ENCODE results near the gene CFAP61. TPM values are rescaled to one million over a fixed set of nuclear protein-coding genes. Genes with fewer than 3 reads are reported as not detected.

CFAP61 gene
- total RNA-seq, 2 experiments from 2014 or later: not detected

GRCh38 chr20:20017844-20018185 lies 34.5 kb upstream of the CFAP61 start:
- peaks cover 59% of the 10 kb centered on the region for H3K4me1 Mint-ChIP-seq
- DNase-seq: peak; percentile 32
- CTCF ChIA-PET: interaction anchor here (1.3 to 3.1 kb wide), 4 partner anchors 10 to 34 kb away, joined by 3 to 33 read pairs (median 6); partner anchors contain the start of genes CFAP61 and CRNKL1

GRCh38 chr20:20018366-20018765 lies 34.0 kb upstream of the CFAP61 start:
- peaks cover 64% of the 10 kb centered on the region for H3K4me1 Mint-ChIP-seq
- CTCF ChIA-PET: interaction anchor here (3.1 kb wide), 1 partner anchor 33 kb away, joined by 33 read pairs; the partner anchor contains the start of genes CFAP61 and CRNKL1
- peak overlapping the region; percentile 87 for H3K4me3 Mint-ChIP-seq
- H3K27me3 Mint-ChIP-seq: no peaks in the 10 kb centered on the region
- H3K27ac Mint-ChIP-seq: peak overlapping the region; percentile 27
- peaks cover 25% of the 10 kb centered on the region for H3K36me3 Mint-ChIP-seq (ENCODE audit: low read depth)
- H3K9me3 Mint-ChIP-seq: no peaks in the 10 kb centered on the region
- no peak for DNase-seq
- POLR2A ChIA-PET: interaction anchor here (1.3 to 3.6 kb wide), 3 partner anchors 9 to 81 kb away, joined by 3 to 43 read pairs (median 15); partner anchors contain the start of genes CFAP61 and CRNKL1

More at GRCh38 chr20:20017844-20018185, 34.5 kb upstream of the CFAP61 start:
- Mint-ChIP-seq H3K27ac (peak overlapping the region; percentile 68), H3K4me3 (peak overlapping the region; percentile 87), H3K27me3 (no peaks in the 10 kb centered on the region), H3K9me3 (no peaks in the 10 kb centered on the region), H3K36me3 (ENCODE audit: low read depth) (peaks cover 24% of the 10 kb centered on the region)
- POLR2A ChIA-PET: interaction anchor here (1.2 to 3.6 kb wide), 5 partner anchors 9 to 81 kb away, joined by 3 to 43 read pairs (median 4); partner anchors contain the start of genes CFAP61 and CRNKL1

- CTCF ChIA-PET: no interaction called here
- no peak for DNase-seq
- H3K27ac Mint-ChIP-seq: no peak overlapping the region
- H3K4me1 Mint-ChIP-seq: peaks cover 70% of the 10 kb centered on the region
- H3K9me3 Mint-ChIP-seq: no peaks in the 10 kb centered on the region
- POLR2A ChIA-PET: interaction anchor here (1.3 to 2.7 kb wide), 3 partner anchors 32 to 82 kb away, joined by 3 to 43 read pairs (median 5); partner anchors contain the start of genes CFAP61 and CRNKL1
- H3K27me3 Mint-ChIP-seq: no peaks in the 10 kb centered on the region
- H3K36me3 Mint-ChIP-seq (ENCODE audit: low read depth): peaks cover 30% of the 10 kb centered on the region
- peak overlapping the region; percentile 87 for H3K4me3 Mint-ChIP-seq
Observed at GRCh38 chr20:20019123-20019522, 33.2 kb upstream of the CFAP61 start.

GRCh38 chr20:20020908-20021307 lies 31.4 kb upstream of the CFAP61 start:
- Mint-ChIP-seq H3K27me3 (no peaks in the 10 kb centered on the region), H3K4me1 (peaks cover 73% of the 10 kb centered on the region), H3K9me3 (no peaks in the 10 kb centered on the region), H3K4me3 (no peak overlapping the region), H3K27ac (peak overlapping the region; percentile 44), H3K36me3 (ENCODE audit: low read depth) (peaks cover 36% of the 10 kb centered on the region)
- no peak for DNase-seq
- CTCF ChIA-PET: no interaction called here
- POLR2A ChIA-PET: interaction anchor here (1.1 to 2.0 kb wide), 2 partner anchors 12 to 31 kb away, joined by 3 to 5 read pairs; partner anchors contain the start of genes CFAP61 and CRNKL1

- Mint-ChIP-seq H3K4me3 (no peak overlapping the region), H3K27me3 (no peaks in the 10 kb centered on the region), H3K9me3 (no peaks in the 10 kb centered on the region), H3K27ac (peak overlapping the region; percentile 72), H3K36me3 (ENCODE audit: low read depth) (peaks cover 40% of the 10 kb centered on the region), H3K4me1 (peaks cover 69% of the 10 kb centered on the region)
- ChIA-PET CTCF (no interaction called here), POLR2A (interaction anchor here (2.3 kb wide), 1 partner anchor 30 kb away, joined by 15 read pairs; the partner anchor contains the start of genes CFAP61 and CRNKL1)
- no peak for DNase-seq
Observed at GRCh38 chr20:20021835-20022234, 30.5 kb upstream of the CFAP61 start.

- H3K36me3 Mint-ChIP-seq (ENCODE audit: low read depth): peaks cover 43% of the 10 kb centered on the region
- DNase-seq: no peak
- H3K9me3 Mint-ChIP-seq: no peaks in the 10 kb centered on the region
- peak overlapping the region; percentile 43 for H3K4me3 Mint-ChIP-seq
- H3K27ac Mint-ChIP-seq: peak overlapping the region; percentile 81
- peaks cover 65% of the 10 kb centered on the region for H3K4me1 Mint-ChIP-seq
- CTCF ChIA-PET: no interaction called here
- POLR2A ChIA-PET: interaction anchor here (1.4 to 2.3 kb wide), 2 partner anchors 29 to 85 kb away, joined by 3 to 15 read pairs; partner anchors contain the start of genes CFAP61 and CRNKL1
- H3K27me3 Mint-ChIP-seq: no peaks in the 10 kb centered on the region
Observed at GRCh38 chr20:20022498-20022897, 29.8 kb upstream of the CFAP61 start.

- peaks cover 40% of the 10 kb centered on the region for H3K36me3 Mint-ChIP-seq (ENCODE audit: low read depth)
- H3K27ac Mint-ChIP-seq: peak overlapping the region; percentile 45
- peaks cover 57% of the 10 kb centered on the region for H3K4me1 Mint-ChIP-seq
- no peak for DNase-seq
- ChIA-PET CTCF (no interaction called here), POLR2A (interaction anchor here (1.4 to 2.3 kb wide), 2 partner anchors 29 to 86 kb away, joined by 3 to 15 read pairs; partner anchors contain the start of genes CFAP61 and CRNKL1)
- no peaks in the 10 kb centered on the region for H3K27me3 Mint-ChIP-seq
- H3K4me3 Mint-ChIP-seq: no peak overlapping the region
- no peaks in the 10 kb centered on the region for H3K9me3 Mint-ChIP-seq
Observed at GRCh38 chr20:20023395-20023794, 28.9 kb upstream of the CFAP61 start.

GRCh38 chr20:20024942-20025341 lies 27.4 kb upstream of the CFAP61 start:
- no peaks in the 10 kb centered on the region for H3K9me3 Mint-ChIP-seq
- H3K27me3 Mint-ChIP-seq: no peaks in the 10 kb centered on the region
- ChIA-PET POLR2A (no interaction called here), CTCF (no interaction called here)
- no peak for DNase-seq
- H3K4me1 Mint-ChIP-seq: peaks cover 43% of the 10 kb centered on the region
- H3K36me3 Mint-ChIP-seq (ENCODE audit: low read depth): peaks cover 34% of the 10 kb centered on the region
- no peak overlapping the region for H3K4me3 Mint-ChIP-seq
- no peak overlapping the region for H3K27ac Mint-ChIP-seq

GRCh38 chr20:20027284-20027683 lies 25.0 kb upstream of the CFAP61 start:
- no peak overlapping the region for H3K27ac Mint-ChIP-seq
- CTCF ChIA-PET: interaction anchor here (2.5 kb wide), 1 partner anchor 11 kb away, joined by 9 read pairs; the partner anchor contains the start of gene NAA20
- no peak for DNase-seq
- H3K4me3 Mint-ChIP-seq: no peak overlapping the region
- POLR2A ChIA-PET: interaction anchor here (0.6 to 3.2 kb wide), 5 partner anchors 11 to 1561 kb away, joined by 3 to 15 read pairs (median 3); partner anchors contain the start of genes CFAP61, CRNKL1, DZANK1 and NAA20
- peaks cover 35% of the 10 kb centered on the region for H3K36me3 Mint-ChIP-seq (ENCODE audit: low read depth)
- H3K27me3 Mint-ChIP-seq: no peaks in the 10 kb centered on the region
- H3K4me1 Mint-ChIP-seq: peaks cover 22% of the 10 kb centered on the region
- no peaks in the 10 kb centered on the region for H3K9me3 Mint-ChIP-seq

GRCh38 chr20:20031790-20032189 lies 20.5 kb upstream of the CFAP61 start:
- H3K27me3 Mint-ChIP-seq: no peaks in the 10 kb centered on the region
- ChIA-PET POLR2A (interaction anchor here (2.1 kb wide), 1 partner anchor 20 kb away, joined by 9 read pairs; the partner anchor contains the start of genes CFAP61 and CRNKL1), CTCF (no interaction called here)
- H3K4me3 Mint-ChIP-seq: no peak overlapping the region
- DNase-seq: no peak
- no peak overlapping the region for H3K27ac Mint-ChIP-seq
- no peaks in the 10 kb centered on the region for H3K4me1 Mint-ChIP-seq
- H3K9me3 Mint-ChIP-seq: no peaks in the 10 kb centered on the region
- peaks cover 51% of the 10 kb centered on the region for H3K36me3 Mint-ChIP-seq (ENCODE audit: low read depth)

GRCh38 chr20:20034486-20034885 lies 17.8 kb upstream of the CFAP61 start:
- DNase-seq: no peak
- no peaks in the 10 kb centered on the region for H3K9me3 Mint-ChIP-seq
- H3K4me3 Mint-ChIP-seq: no peak overlapping the region
- H3K4me1 Mint-ChIP-seq: no peaks in the 10 kb centered on the region
- H3K27ac Mint-ChIP-seq: no peak overlapping the region
- no peaks in the 10 kb centered on the region for H3K27me3 Mint-ChIP-seq
- POLR2A ChIA-PET: interaction anchor here (0.9 kb wide), 1 partner anchor 18 kb away, joined by 4 read pairs; the partner anchor contains the start of genes CFAP61 and CRNKL1
- CTCF ChIA-PET: no interaction called here
- peaks cover 64% of the 10 kb centered on the region for H3K36me3 Mint-ChIP-seq (ENCODE audit: low read depth)

GRCh38 chr20:20036756-20037155 lies 15.6 kb upstream of the CFAP61 start:
- no peak for DNase-seq
- ChIA-PET CTCF (no interaction called here), POLR2A (no interaction called here)
- H3K27me3 Mint-ChIP-seq: no peaks in the 10 kb centered on the region
- no peak overlapping the region for H3K4me3 Mint-ChIP-seq
- H3K27ac Mint-ChIP-seq: no peak overlapping the region
- H3K9me3 Mint-ChIP-seq: no peaks in the 10 kb centered on the region
- no peaks in the 10 kb centered on the region for H3K4me1 Mint-ChIP-seq
- H3K36me3 Mint-ChIP-seq (ENCODE audit: low read depth): peaks cover 70% of the 10 kb centered on the region

GRCh38 chr20:20037960-20038359 lies 14.4 kb upstream of the CFAP61 start:
- Mint-ChIP-seq H3K9me3 (no peaks in the 10 kb centered on the region), H3K4me3 (no peak overlapping the region), H3K36me3 (ENCODE audit: low read depth) (peaks cover 71% of the 10 kb centered on the region), H3K4me1 (no peaks in the 10 kb centered on the region), H3K27ac (no peak overlapping the region), H3K27me3 (no peaks in the 10 kb centered on the region)
- CTCF ChIA-PET: interaction anchor here (1.8 kb wide), 1 partner anchor 13 kb away, joined by 5 read pairs; no protein-coding TSS in a partner anchor
- no peak for DNase-seq
- POLR2A ChIA-PET: no interaction called here

Data from activated CD4-positive, alpha-beta memory T cell treated with anti-CD3 and anti-CD28 coated beads, Interleukin-2, amount 10 ng/mL, durations not matched to agents 7 days and 5 days (primary cell).